HepG2 (cell line): ENCODE measurements around the gene SLC24A4. TPM values are rescaled to one million over a fixed set of nuclear protein-coding genes. Genes with fewer than 3 reads are reported as not detected.

Source experiments
- ATAC-seq: fragments of 200-7000 bp; cut with Tn5 transposase; 3 replicates; pipeline ENCODE4 v1.9.1; 2020; ENCODE audit warnings: mild to moderate bottlenecking, moderate library complexity
- BruUV-seq: library from RNA; stranded (reverse); fragments of 400-500 nt; replicated peaks from 2 replicates; lab custom pipeline; 2021; lab: Mats Ljungman, UMichigan
- CTCF ChIA-PET: fragments of 300-600 bp; formaldehyde crosslinking; extraction: SDS; loops from one replicate; lab custom pipeline; 2021; ENCODE audit warnings: low total read pairs, inconsistent platforms, low intra/inter-chr PET ratio; lab: Yijun Ruan, JAX
- POLR2A ChIA-PET: fragments of 350-600 bp; sonication (Branson Sonifier 250); formaldehyde crosslinking; loops from one replicate; lab custom pipeline; 2020; ENCODE audit warnings: antibody characterized with exemption, inconsistent platforms; lab: Yijun Ruan, JAX
- DNase-seq: peaks from one replicate; pipeline ENCODE4 v3.0.0-alpha.2; 2015; ENCODE audit warnings: low spot score
- FAIRE-seq: peaks from 3 replicates; lab custom pipeline; 2011; peaks lifted over from hg19 to GRCh38; lab: Jason Lieb, UNC
- H2AFZ ChIP-seq: one replicate; pipeline ENCODE4 v1.6.1; 2011; ENCODE audit warnings: low read length, inconsistent platforms
- H3K27ac ChIP-seq: fragments of 300-600 bp; 3 replicates; pipeline ENCODE4 v1.8.0; 2011; ENCODE audit warnings: mixed run types, mild to moderate bottlenecking, mixed read lengths, low read length, inconsistent platforms; ENCODE audit not compliant: insufficient read depth; ENCODE audit errors: extremely low read length
- H3K27me3 ChIP-seq, 2 experiments: fragments of 200-600 bp in 1 of 2; 2 replicates in 1 of 2; 3 replicates in 1 of 2; pipeline versions ENCODE4 v1.6.0 to v1.8.0; 2011; ENCODE audit warnings: low read length in 2 of 2, mild to moderate bottlenecking in 2 of 2, moderate library complexity in 2 of 2, inconsistent platforms in 1 of 2; ENCODE audit not compliant: insufficient read depth in 2 of 2, control insufficient read depth in 1 of 2
- H3K36me3 ChIP-seq, 2 experiments: fragments of 200-600 bp in 1 of 2; replicated peaks in 1 of 2; 2 replicates in 1 of 2; 3 replicates in 1 of 2; pipeline versions ENCODE4 v1.5.1 to v1.8.0; 2011; ENCODE audit warnings: low read length in 2 of 2, inconsistent platforms in 1 of 2; ENCODE audit not compliant: insufficient read depth in 2 of 2, control insufficient read depth in 1 of 2
- H3K4me1 ChIP-seq: 2 replicates; pipeline ENCODE4 v1.5.1; 2012; ENCODE audit warnings: low read length, inconsistent platforms; ENCODE audit not compliant: insufficient read depth
- H3K4me2 ChIP-seq: 2 replicates; pipeline ENCODE4 v1.6.0; 2011; ENCODE audit warnings: low read depth, low read length, inconsistent platforms
- H3K4me3 ChIP-seq, 3 experiments: fragments of 200-600 bp in 1 of 3; sonication (generic), shearing (Covaris generic) in 1 of 3; replicated peaks in 1 of 3; 2 replicates each; pipeline ENCODE4 v1.5.1; 2011 to 2016; ENCODE audit warnings: low read length in 3 of 3, inconsistent platforms in 2 of 3, low read depth in 2 of 3, mild to moderate bottlenecking in 2 of 3, control low read depth in 1 of 3, mixed read lengths in 1 of 3; ENCODE audit not compliant: insufficient read depth in 1 of 3
- H3K79me2 ChIP-seq: one replicate; pipeline ENCODE4 v1.6.1; 2011; ENCODE audit warnings: low read length, inconsistent platforms; ENCODE audit not compliant: insufficient read depth
- H3K9ac ChIP-seq: 2 replicates; pipeline ENCODE4 v1.6.0; 2011; ENCODE audit warnings: mild to moderate bottlenecking, low read depth, low read length, inconsistent platforms; ENCODE audit not compliant: insufficient read depth
- H3K9me3 ChIP-seq: 2 replicates; pipeline ENCODE4 v1.5.1; 2012; ENCODE audit warnings: mild to moderate bottlenecking, low read length
- H4K20me1 ChIP-seq: 2 replicates; pipeline ENCODE4 v1.6.0; 2011; ENCODE audit warnings: inconsistent platforms, mild to moderate bottlenecking, low read length, moderate library complexity; ENCODE audit not compliant: insufficient read depth
- ELF4 ChIP-seq: sonication (generic); formaldehyde crosslinking; IDR thresholded peaks from 2 replicates; pipeline ENCODE4 v1.5.0; 2020; ENCODE audit warnings: missing genetic modification reagents, mild to moderate bottlenecking, moderate library complexity, borderline replicate concordance
- SIN3B ChIP-seq: fragments of 150-350 bp; IDR thresholded peaks from 2 replicates; pipeline ENCODE4 v1.6.1; 2014; ENCODE audit warnings: low read length
- SMC3 ChIP-seq: IDR thresholded peaks from 2 replicates; pipeline ENCODE4 v1.6.1; 2011; ENCODE audit warnings: low read length, improper control_type of control experiment
- ZBTB21 ChIP-seq: sonication (generic); formaldehyde crosslinking; IDR thresholded peaks from 2 replicates; pipeline ENCODE4 v1.4.0; 2020; ENCODE audit warnings: missing genetic modification reagents
- ZBTB39 ChIP-seq: sonication (generic); formaldehyde crosslinking; IDR thresholded peaks from 2 replicates; pipeline ENCODE4 v1.5.0; 2020; ENCODE audit warnings: missing genetic modification reagents
- ZNF160 ChIP-seq: sonication (generic); formaldehyde crosslinking; IDR thresholded peaks from 2 replicates; pipeline ENCODE4 v1.8.0; 2022; ENCODE audit warnings: mild to moderate bottlenecking, inconsistent platforms, missing genetic modification reagents
- WGBS: methylation state at CpG from one replicate; pipeline ENCODE4 v1.1.6; 2017; ENCODE audit warnings: low lambda C conversion rate; 5-methylcytosine and 5-hydroxymethylcytosine counted together
- in situ Hi-C: cut with HindIII; loops from 2 replicates; pipeline ENCODE4 v1.10.0; 2017; ENCODE audit warnings: low pct_unique_long_range_greater_than_20kb; ENCODE audit not compliant: extremely low pct_ligation_motif_present
- intact Hi-C: fragments of 100-400 bp; cut with micrococcal nuclease; formaldehyde crosslinking; loops from one replicate; pipeline ENCODE4 v1.10.0; 2022; ENCODE audit not compliant: unreplicated experiment
- polyA plus RNA-seq, 8 experiments: library from polyadenylated mRNA; depleted of rRNA in 3 of 8; stranded (reverse) in 7 of 8; unstranded in 1 of 8; fragments of >200 nt; fragmentation: Illumina TruSeq in 4 of 8; extraction: Trizol in 4 of 8; gene quantifications; 2 replicates each; pipeline versions ENCODE4 v1.2.1 to v1.2.3, GENCODE V29; 2011 to 2016; ENCODE audit warnings: low read depth in 4 of 8, missing spikeins in 1 of 8, mixed read lengths in 1 of 8; ENCODE audit not compliant: insufficient read depth in 1 of 8
- total RNA-seq, 5 experiments: library from RNA; depleted of rRNA; stranded (reverse); fragments of >200 nt; fragmentation: Illumina TruSeq; extraction: Trizol; gene quantifications; 2 replicates each; pipeline ENCODE4 v1.2.3, GENCODE V29; 2016; ENCODE audit warnings: low read depth in 1 of 5
- TF ChIP-seq, protein P1 (sequence below): fragments of 450-650 bp; IDR thresholded peaks from 2 replicates; pipeline ENCODE4 v1.6.1; 2017
- TF ChIP-seq, protein P2 (sequence below): sonication (generic); formaldehyde crosslinking; IDR thresholded peaks from 2 replicates; pipeline ENCODE4 v1.8.0; 2022; ENCODE audit warnings: missing genetic modification reagents, mild to moderate bottlenecking, borderline replicate concordance
- TF ChIP-seq, protein P3 (sequence below): sonication (generic); formaldehyde crosslinking; IDR thresholded peaks from 2 replicates; pipeline ENCODE4 v1.4.0; 2020; ENCODE audit warnings: mild to moderate bottlenecking, missing genetic modification reagents

The SLC24A4 gene
- total and polyA plus RNA-seq, 2 of the 13 experiments (the other 11 are each of a cell fraction or from before 2014, with no cell fraction given) = not detected

GRCh38 chr14:92292673-92293072, 30.3 kb upstream of the SLC24A4 start:
- Histone ChIP-seq H3K9ac (no peak overlapping the region), H3K79me2 (no peaks in the 10 kb centered on the region), H2AFZ (no peak overlapping the region), H3K36me3 (no peaks in the 10 kb centered on the region), H4K20me1 (no peaks in the 10 kb centered on the region), H3K4me1 (no peaks in the 10 kb centered on the region), H3K4me3 (no peak overlapping the region), H3K27me3 (peaks cover 0 to 35% of the 10 kb centered on the region in 2 experiments; a peak in 2 of 5 replicates), H3K4me2 (no peak overlapping the region), H3K9me3 (no peaks in the 10 kb centered on the region), H3K27ac (no peak overlapping the region)
- TF ChIP-seq ZBTB39 (no peak), SIN3B (no peak), ELF4 (CRISPR knock-in tag) (no peak), SMC3 (no peak), ZNF160 (CRISPR knock-in tag) (no peak), ZBTB21 (CRISPR knock-in tag) (no peak)
- TF ChIP-seq, protein P1, sequence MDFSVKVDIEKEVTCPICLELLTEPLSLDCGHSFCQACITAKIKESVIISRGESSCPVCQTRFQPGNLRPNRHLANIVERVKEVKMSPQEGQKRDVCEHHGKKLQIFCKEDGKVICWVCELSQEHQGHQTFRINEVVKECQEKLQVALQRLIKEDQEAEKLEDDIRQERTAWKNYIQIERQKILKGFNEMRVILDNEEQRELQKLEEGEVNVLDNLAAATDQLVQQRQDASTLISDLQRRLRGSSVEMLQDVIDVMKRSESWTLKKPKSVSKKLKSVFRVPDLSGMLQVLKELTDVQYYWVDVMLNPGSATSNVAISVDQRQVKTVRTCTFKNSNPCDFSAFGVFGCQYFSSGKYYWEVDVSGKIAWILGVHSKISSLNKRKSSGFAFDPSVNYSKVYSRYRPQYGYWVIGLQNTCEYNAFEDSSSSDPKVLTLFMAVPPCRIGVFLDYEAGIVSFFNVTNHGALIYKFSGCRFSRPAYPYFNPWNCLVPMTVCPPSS = no peak
- TF ChIP-seq, protein P2, sequence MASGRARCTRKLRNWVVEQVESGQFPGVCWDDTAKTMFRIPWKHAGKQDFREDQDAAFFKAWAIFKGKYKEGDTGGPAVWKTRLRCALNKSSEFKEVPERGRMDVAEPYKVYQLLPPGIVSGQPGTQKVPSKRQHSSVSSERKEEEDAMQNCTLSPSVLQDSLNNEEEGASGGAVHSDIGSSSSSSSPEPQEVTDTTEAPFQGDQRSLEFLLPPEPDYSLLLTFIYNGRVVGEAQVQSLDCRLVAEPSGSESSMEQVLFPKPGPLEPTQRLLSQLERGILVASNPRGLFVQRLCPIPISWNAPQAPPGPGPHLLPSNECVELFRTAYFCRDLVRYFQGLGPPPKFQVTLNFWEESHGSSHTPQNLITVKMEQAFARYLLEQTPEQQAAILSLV = no peak
- TF ChIP-seq, protein P3, sequence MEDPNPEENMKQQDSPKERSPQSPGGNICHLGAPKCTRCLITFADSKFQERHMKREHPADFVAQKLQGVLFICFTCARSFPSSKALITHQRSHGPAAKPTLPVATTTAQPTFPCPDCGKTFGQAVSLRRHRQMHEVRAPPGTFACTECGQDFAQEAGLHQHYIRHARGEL = no peak
- DNase-seq (no peak), FAIRE-seq (no peak), ATAC-seq (no peak)
- intact Hi-C loops (no loop called here), in situ Hi-C loops (no loop called here)
- 5% methylated on average over 2 of the region's 2 CpGs for WGBS
- BruUV-seq = no TSS peak
- ChIA-PET POLR2A (no interaction called here), CTCF (no interaction called here)
